Activated naive CD4-positive, alpha-beta T cell treated with anti-CD3 and anti-CD28 coated beads for 36 hours (primary cell): ENCODE measurements around the gene AURKB. TPM values are rescaled to one million over a fixed set of nuclear protein-coding genes. Genes with fewer than 3 reads are reported as not detected.

Experiments used
- CTCF ChIA-PET: fragments of 350-600 bp; sonication (Branson Sonifier 250); formaldehyde crosslinking; loops from one replicate; lab custom pipeline; 2021; ENCODE audit warnings: antibody characterized with exemption; lab: Charles Lee
- DNase-seq: peaks from one replicate; pipeline ENCODE4 v3.0.0-alpha.2; 2020
- H3K27ac Mint-ChIP-seq: one replicate; pipeline ENCODE4 v1.8.0; 2021; ENCODE audit warnings: mild to moderate bottlenecking, mixed read lengths
- H3K27me3 Mint-ChIP-seq: one replicate; pipeline ENCODE4 v1.8.0; 2021; ENCODE audit warnings: low read depth, mixed read lengths
- H3K36me3 Mint-ChIP-seq: one replicate; pipeline ENCODE4 v1.8.0; 2021; ENCODE audit warnings: low read depth, mixed read lengths
- H3K4me1 Mint-ChIP-seq: one replicate; pipeline ENCODE4 v1.8.0; 2021; ENCODE audit warnings: low read depth, mixed read lengths
- H3K4me3 Mint-ChIP-seq: one replicate; pipeline ENCODE4 v1.8.0; 2021; ENCODE audit warnings: mild to moderate bottlenecking, moderate library complexity, mixed read lengths
- H3K9me3 Mint-ChIP-seq: one replicate; pipeline ENCODE4 v1.8.0; 2021; ENCODE audit warnings: mixed read lengths
- intact Hi-C: fragments of 100-400 bp; cut with micrococcal nuclease; formaldehyde crosslinking; loops from one replicate; pipeline ENCODE4 v1.15.1; 2023
- total RNA-seq, 2 experiments: library from RNA; stranded (reverse); gene quantifications; one replicate each; pipeline ENCODE4 v1.2.3, GENCODE V29; 2021

The AURKB gene
- total RNA-seq, 2 experiments from 2014 or later = 243 TPM

- no peak for DNase-seq
- H3K9me3 Mint-ChIP-seq = no peaks in the 10 kb centered on the region
- peaks cover 10% of the 10 kb centered on the region for H3K4me1 Mint-ChIP-seq
- H3K36me3 Mint-ChIP-seq = peaks cover 75% of the 10 kb centered on the region
- intact Hi-C loops = no loop called here
- H3K27me3 Mint-ChIP-seq = no peaks in the 10 kb centered on the region
- H3K4me3 Mint-ChIP-seq = no peak overlapping the region
- CTCF ChIA-PET = interaction anchor here (0.6 kb wide), 1 partner anchor 16 kb away, joined by 4 read pairs; no protein-coding TSS in a partner anchor
- no peak overlapping the region for H3K27ac Mint-ChIP-seq
Observed at GRCh38 chr17:8204761-8205555, 5.4 kb downstream of the AURKB start.

GRCh38 chr17:8192070-8192815, 18.1 kb downstream of the AURKB start:
- Mint-ChIP-seq H3K4me3 (no peak overlapping the region), H3K27ac (no peak overlapping the region), H3K9me3 (no peaks in the 10 kb centered on the region), H3K36me3 (peaks cover 1% of the 10 kb centered on the region), H3K27me3 (no peaks in the 10 kb centered on the region), H3K4me1 (peaks cover 13% of the 10 kb centered on the region)
- intact Hi-C loops = loop anchor here (1.0 kb wide), 1 partner anchor 18 kb away; the partner anchor contains the start of gene AURKB
- CTCF ChIA-PET = interaction anchor here (0.8 to 1.7 kb wide), 7 partner anchors 11 to 132 kb away, joined by 3 to 5 read pairs (median 4); no protein-coding TSS in a partner anchor
- DNase-seq = peak; percentile 82

GRCh38 chr17:8190506-8190905, 19.9 kb downstream of the AURKB start:
- H3K9me3 Mint-ChIP-seq = no peaks in the 10 kb centered on the region
- peaks cover 7% of the 10 kb centered on the region for H3K4me1 Mint-ChIP-seq
- intact Hi-C loops = loop anchor here (1.0 kb wide), 1 partner anchor 10 kb away; no protein-coding TSS in a partner anchor
- no peaks in the 10 kb centered on the region for H3K27me3 Mint-ChIP-seq
- DNase-seq = no peak
- H3K27ac Mint-ChIP-seq = peak overlapping the region; percentile 82
- no peaks in the 10 kb centered on the region for H3K36me3 Mint-ChIP-seq
- no peak overlapping the region for H3K4me3 Mint-ChIP-seq
- CTCF ChIA-PET = interaction anchor here (0.9 to 2.5 kb wide), 7 partner anchors 9 to 110 kb away, joined by 3 to 6 read pairs (median 5); partner anchors contain the start of gene RANGRF

GRCh38 chr17:8189711-8190477, 20.5 kb downstream of the AURKB start, which contains the start of gene BORCS6:
Gene BORCS6 (minus strand): TSS chr17:8190180. CDS start chr17:8190140, 40 bp downstream.
- DNase-seq = peak; percentile 98
- H3K36me3 Mint-ChIP-seq = no peaks in the 10 kb centered on the region
- H3K27me3 Mint-ChIP-seq = no peaks in the 10 kb centered on the region
- no peak within 1 kb of the TSS for H3K4me3 Mint-ChIP-seq
- CTCF ChIA-PET = interaction anchor here (0.6 to 2.5 kb wide), 7 partner anchors 9 to 185 kb away, joined by 3 to 6 read pairs (median 4); partner anchors contain the start of gene RANGRF
- no peaks in the 10 kb centered on the region for H3K9me3 Mint-ChIP-seq
- H3K27ac Mint-ChIP-seq = peak within 1 kb of the TSS; percentile 82
- H3K4me1 Mint-ChIP-seq = peaks cover 7% of the 10 kb centered on the region
- intact Hi-C loops = loop anchor here (1.0 to 5.0 kb wide), 2 partner anchors 10 to 303 kb away; partner anchors contain the start of gene CHD3

- no peaks in the 10 kb centered on the region for H3K36me3 Mint-ChIP-seq
- H3K4me3 Mint-ChIP-seq = no peak overlapping the region
- no peaks in the 10 kb centered on the region for H3K27me3 Mint-ChIP-seq
- peaks cover 7% of the 10 kb centered on the region for H3K4me1 Mint-ChIP-seq
- intact Hi-C loops = loop anchor here (5.0 kb wide), 1 partner anchor 302 kb away; the partner anchor contains the start of gene CHD3
- H3K27ac Mint-ChIP-seq = peak overlapping the region; percentile 82
- H3K9me3 Mint-ChIP-seq = no peaks in the 10 kb centered on the region
- CTCF ChIA-PET = interaction anchor here (0.9 to 2.5 kb wide), 7 partner anchors 19 to 69 kb away, joined by 3 to 14 read pairs (median 6); partner anchors contain the start of genes AURKB and CTC1
- DNase-seq = peak; percentile 35
Observed at GRCh38 chr17:8189041-8189710, 21.2 kb downstream of the AURKB start.

- CTCF ChIA-PET = interaction anchor here (0.9 to 2.5 kb wide), 8 partner anchors 21 to 107 kb away, joined by 4 to 14 read pairs (median 6); partner anchors contain the start of genes AURKB, CTC1 and SLC25A35
- Mint-ChIP-seq H3K36me3 (no peaks in the 10 kb centered on the region), H3K27me3 (no peaks in the 10 kb centered on the region), H3K27ac (no peak overlapping the region), H3K9me3 (no peaks in the 10 kb centered on the region), H3K4me1 (peaks cover 11% of the 10 kb centered on the region), H3K4me3 (no peak overlapping the region)
- intact Hi-C loops = loop anchor here (5.0 kb wide), 1 partner anchor 301 kb away; the partner anchor contains the start of gene CHD3
- DNase-seq = peak; percentile 36
Observed at GRCh38 chr17:8188263-8188839, 22.0 kb downstream of the AURKB start.

GRCh38 chr17:8187517-8188262, 22.7 kb downstream of the AURKB start:
- CTCF ChIA-PET = interaction anchor here (0.7 to 2.5 kb wide), 9 partner anchors 20 to 108 kb away, joined by 3 to 14 read pairs (median 5); partner anchors contain the start of genes AURKB and SLC25A35
- no peak overlapping the region for H3K27ac Mint-ChIP-seq
- no peaks in the 10 kb centered on the region for H3K9me3 Mint-ChIP-seq
- intact Hi-C loops = loop anchor here (1.0 to 5.0 kb wide), 7 partner anchors 14 to 300 kb away; partner anchors contain the start of genes CHD3 and CTC1
- DNase-seq = peak; percentile 94
- H3K4me1 Mint-ChIP-seq = peaks cover 11% of the 10 kb centered on the region
- no peak overlapping the region for H3K4me3 Mint-ChIP-seq
- no peaks in the 10 kb centered on the region for H3K27me3 Mint-ChIP-seq
- no peaks in the 10 kb centered on the region for H3K36me3 Mint-ChIP-seq

- intact Hi-C loops = loop anchor here (1.0 to 5.0 kb wide), 9 partner anchors 14 to 300 kb away; partner anchors contain the start of genes CHD3 and CTC1
- DNase-seq = peak; percentile 99
- Mint-ChIP-seq H3K9me3 (no peaks in the 10 kb centered on the region), H3K4me1 (peaks cover 11% of the 10 kb centered on the region), H3K4me3 (no peak overlapping the region), H3K27me3 (no peaks in the 10 kb centered on the region), H3K36me3 (no peaks in the 10 kb centered on the region), H3K27ac (no peak overlapping the region)
- CTCF ChIA-PET = interaction anchor here (0.7 to 2.1 kb wide), 8 partner anchors 19 to 109 kb away, joined by 3 to 14 read pairs (median 4); partner anchors contain the start of genes AURKB and SLC25A35
Observed at GRCh38 chr17:8186787-8187516, 23.4 kb downstream of the AURKB start.

- Mint-ChIP-seq H3K4me1 (peaks cover 11% of the 10 kb centered on the region), H3K27me3 (no peaks in the 10 kb centered on the region), H3K36me3 (no peaks in the 10 kb centered on the region), H3K27ac (no peak overlapping the region), H3K4me3 (no peak overlapping the region), H3K9me3 (no peaks in the 10 kb centered on the region)
- intact Hi-C loops = loop anchor here (1.0 to 5.0 kb wide), 3 partner anchors 30 to 299 kb away; partner anchors contain the start of gene CHD3
- no peak for DNase-seq
- CTCF ChIA-PET = interaction anchor here (1.2 to 2.4 kb wide), 2 partner anchors 10 to 67 kb away, joined by 3 to 7 read pairs; no protein-coding TSS in a partner anchor
Observed at GRCh38 chr17:8186446-8186786, 24.0 kb downstream of the AURKB start.
